H1 (cell line): Measurements from ENCODE around the gene STAT3. TPM values are rescaled to one million over a fixed set of nuclear protein-coding genes. Genes with fewer than 3 reads are reported as not detected.

Source experiments
- CTCF ChIA-PET: fragments of 300-600 bp; sonication (Branson Sonifier 250); formaldehyde crosslinking; loops from one replicate; lab custom pipeline; 2021; ENCODE audit not compliant: partially characterized antibody; lab: Charles Lee
- POLR2A ChIA-PET: fragments of 300-600 bp; sonication (Branson Sonifier 250); formaldehyde crosslinking; loops from one replicate; lab custom pipeline; 2021; ENCODE audit warnings: inconsistent platforms; ENCODE audit not compliant: partially characterized antibody; lab: Charles Lee
- DNase-seq, 2 experiments: peaks; one replicate each; pipeline versions ENCODE4 v3.0.0 to v3.0.0-alpha.2; 2010 to 2022; ENCODE audit warnings: low spot score in 2 of 2, low read depth in 1 of 2, mixed read lengths in 1 of 2
- FAIRE-seq: peaks from 2 replicates; lab custom pipeline; 2011; peaks lifted over from hg19 to GRCh38; lab: Jason Lieb, UNC
- H2AFZ ChIP-seq: 2 replicates; pipeline ENCODE4 v1.8.1; 2012; ENCODE audit warnings: low read length, inconsistent platforms
- H2AK5ac ChIP-seq: 2 replicates; pipeline ENCODE4 v1.6.1; 2013; ENCODE audit warnings: low read depth, low read length
- H2BK120ac ChIP-seq: replicated peaks from 2 replicates; pipeline ENCODE3; 2013; ENCODE audit warnings: low read depth, low read length, inconsistent platforms
- H2BK12ac ChIP-seq: 2 replicates; pipeline ENCODE4 v1.6.1; 2013; ENCODE audit warnings: low read depth, low read length
- H2BK15ac ChIP-seq: 2 replicates; pipeline ENCODE4 v1.6.1; 2013; ENCODE audit warnings: low read length
- H2BK20ac ChIP-seq: 2 replicates; pipeline ENCODE4 v1.6.1; 2013; ENCODE audit warnings: low read length
- H2BK5ac ChIP-seq: 2 replicates; pipeline ENCODE4 v1.6.1; 2013; ENCODE audit warnings: low read depth, low read length
- H3K14ac ChIP-seq: 2 replicates; pipeline ENCODE4 v1.6.1; 2013; ENCODE audit warnings: inconsistent platforms; ENCODE audit not compliant: insufficient read length
- H3K18ac ChIP-seq: 2 replicates; pipeline ENCODE4 v1.6.1; 2013; ENCODE audit warnings: low read length; ENCODE audit errors: extremely low read depth
- H3K23ac ChIP-seq: 2 replicates; pipeline ENCODE4 v1.6.1; 2013; ENCODE audit warnings: inconsistent platforms; ENCODE audit not compliant: insufficient read length
- H3K23me2 ChIP-seq: 2 replicates; pipeline ENCODE4 v1.6.1; 2013; ENCODE audit warnings: low read depth, low read length
- H3K27ac ChIP-seq: 2 replicates; pipeline ENCODE4 v1.6.1; 2011; ENCODE audit warnings: low read depth, low read length, inconsistent platforms
- H3K27me3 ChIP-seq, 4 experiments: replicated peaks in 1 of 4; 1 replicate in 1 of 4; 2 replicates in 3 of 4; pipeline versions ENCODE4 v1.6.1 to v1.8.1; 2011 to 2013; ENCODE audit warnings: low read length in 3 of 4, mild to moderate bottlenecking in 3 of 4, inconsistent platforms in 2 of 4, mixed read lengths in 2 of 4, moderate library complexity in 1 of 4; ENCODE audit not compliant: control insufficient read depth in 3 of 4, insufficient read depth in 3 of 4; ENCODE audit errors: extremely low read depth in 1 of 4
- H3K36me3 ChIP-seq, 4 experiments: 2 replicates each; pipeline versions ENCODE4 v1.6.1 to v1.8.1; 2011 to 2013; ENCODE audit warnings: mild to moderate bottlenecking in 4 of 4, low read length in 3 of 4, moderate library complexity in 2 of 4, control low read depth in 1 of 4, inconsistent platforms in 1 of 4; ENCODE audit not compliant: insufficient read depth in 4 of 4, control insufficient read depth in 2 of 4
- H3K4ac ChIP-seq: replicated peaks from 2 replicates; pipeline ENCODE3; 2013; ENCODE audit warnings: low read length, low read depth, mixed read lengths, inconsistent platforms; ENCODE audit not compliant: insufficient read length
- H3K4me1 ChIP-seq, 4 experiments: replicated peaks in 1 of 4; 1 replicate in 1 of 4; 2 replicates in 3 of 4; pipeline versions ENCODE4 v1.6.1 to v1.8.1; 2011 to 2013; ENCODE audit warnings: low read length in 3 of 4, inconsistent platforms in 2 of 4, mixed read lengths in 1 of 4; ENCODE audit not compliant: insufficient read depth in 4 of 4, control insufficient read depth in 3 of 4
- H3K4me2 ChIP-seq, 2 experiments: 2 replicates each; pipeline versions ENCODE4 v1.6.1 to v1.8.1; 2011 to 2013; ENCODE audit warnings: low read depth in 2 of 2, low read length in 2 of 2, control low read depth in 1 of 2, inconsistent platforms in 1 of 2, mild to moderate bottlenecking in 1 of 2; ENCODE audit not compliant: insufficient read depth in 1 of 2
- H3K4me3 ChIP-seq, 4 experiments: fragments of 200-600, 300-600 bp in 1 of 4; sonication (generic), shearing (Covaris generic), sonication (Bioruptor Twin) in 1 of 4; 2 replicates each; pipeline versions ENCODE4 v1.5.1 to v1.8.1; 2011 to 2016; ENCODE audit warnings: low read length in 4 of 4, low read depth in 3 of 4, control low read depth in 2 of 4, inconsistent platforms in 2 of 4, mild to moderate bottlenecking in 2 of 4, mixed read lengths in 1 of 4, moderate library complexity in 1 of 4; ENCODE audit not compliant: insufficient read depth in 2 of 4; ENCODE audit errors: extremely low read depth in 1 of 4
- H3K56ac ChIP-seq: replicated peaks from 2 replicates; pipeline ENCODE3; 2013; ENCODE audit warnings: low read depth, mild to moderate bottlenecking, mixed read lengths, low read length, inconsistent platforms; ENCODE audit not compliant: insufficient read length
- H3K79me1 ChIP-seq: 2 replicates; pipeline ENCODE4 v1.6.1; 2013; ENCODE audit warnings: low read depth, low read length, control low read depth
- H3K79me2 ChIP-seq, 2 experiments: 2 replicates each; pipeline versions ENCODE4 v1.6.1 to v1.8.1; 2012 to 2013; ENCODE audit warnings: low read length in 2 of 2, mild to moderate bottlenecking in 2 of 2, inconsistent platforms in 1 of 2; ENCODE audit not compliant: insufficient read depth in 2 of 2, control insufficient read depth in 1 of 2
- H3K9ac ChIP-seq, 4 experiments: replicated peaks in 1 of 4; 1 replicate in 1 of 4; 2 replicates in 3 of 4; pipeline versions ENCODE4 v1.6.1 to v1.8.1; 2011 to 2013; ENCODE audit warnings: low read depth in 3 of 4, low read length in 3 of 4, control low read depth in 2 of 4, mild to moderate bottlenecking in 2 of 4, moderate library complexity in 2 of 4, inconsistent platforms in 1 of 4; ENCODE audit errors: extremely low read depth in 1 of 4
- H3K9me3 ChIP-seq, 2 experiments: 2 replicates each; pipeline versions ENCODE4 v1.6.1 to v1.8.1; 2012 to 2013; ENCODE audit warnings: mild to moderate bottlenecking in 2 of 2, moderate library complexity in 2 of 2, control low read depth in 1 of 2, inconsistent platforms in 1 of 2, low read depth in 1 of 2, low read length in 1 of 2, mixed read lengths in 1 of 2; ENCODE audit not compliant: insufficient read depth in 2 of 2
- H4K20me1 ChIP-seq, 2 experiments: replicated peaks in 1 of 2; 2 replicates each; pipeline versions ENCODE3 to v1.8.1; 2011 to 2013; ENCODE audit warnings: inconsistent platforms in 2 of 2, low read length in 2 of 2, mild to moderate bottlenecking in 1 of 2; ENCODE audit not compliant: insufficient read depth in 2 of 2, control insufficient read depth in 1 of 2
- H4K5ac ChIP-seq: 2 replicates; pipeline ENCODE4 v1.6.1; 2013; ENCODE audit warnings: low read length, low read depth, mixed read lengths, inconsistent platforms; ENCODE audit not compliant: insufficient read length
- H4K8ac ChIP-seq: 2 replicates; pipeline ENCODE4 v1.8.0; 2013; ENCODE audit warnings: mild to moderate bottlenecking, moderate library complexity, low read length, inconsistent platforms; ENCODE audit not compliant: insufficient read depth; ENCODE audit errors: extremely low read depth
- H4K91ac ChIP-seq: replicated peaks from 2 replicates; pipeline ENCODE3; 2013; ENCODE audit warnings: low read length, mixed read lengths, inconsistent platforms; ENCODE audit not compliant: insufficient read length
- ASH2L ChIP-seq: fragments of 200-600, 300-600 bp; sonication (generic); IDR thresholded peaks from one replicate; pipeline ENCODE4 v1.7.1; 2017; ENCODE audit warnings: low read length
- CTBP2 ChIP-seq: IDR thresholded peaks from 2 replicates; pipeline ENCODE4 v1.7.0; 2011; ENCODE audit warnings: borderline replicate concordance, mild to moderate bottlenecking, moderate library complexity, mixed read lengths, low read length; ENCODE audit not compliant: insufficient read depth, insufficient read length
- PHF8 ChIP-seq: fragments of 200-600 bp; sonication (generic); conservative IDR thresholded peaks from 2 replicates; pipeline ENCODE4 v1.7.1; 2012; ENCODE audit warnings: low read depth, mild to moderate bottlenecking, inconsistent platforms, low read length, moderate library complexity
- RAD21 ChIP-seq, 2 experiments: IDR thresholded peaks in 1 of 2; conservative IDR thresholded peaks in 1 of 2; 2 replicates each; pipeline ENCODE4 v1.6.1; 2011; ENCODE audit warnings: low read depth in 2 of 2, low read length in 2 of 2, improper control_type of control experiment in 1 of 2, inconsistent platforms in 1 of 2, mild to moderate bottlenecking in 1 of 2, moderate library complexity in 1 of 2
- SAP30 ChIP-seq: fragments of 300-600 bp; sonication (generic); IDR thresholded peaks from 2 replicates; pipeline ENCODE4 v1.7.1; 2012; ENCODE audit warnings: low read length, moderate library complexity, mild to moderate bottlenecking, inconsistent platforms; ENCODE audit not compliant: insufficient read depth, insufficient replicate concordance
- SRF ChIP-seq: IDR thresholded peaks from 2 replicates; pipeline ENCODE4 v1.6.1; 2011; ENCODE audit warnings: mild to moderate bottlenecking, low read depth, low read length, moderate library complexity
- SUZ12 ChIP-seq: fragments of 200-600 bp; sonication (generic); IDR thresholded peaks from 2 replicates; pipeline ENCODE4 v1.6.1; 2012; ENCODE audit warnings: mild to moderate bottlenecking, inconsistent platforms, low read length, moderate library complexity, mixed read lengths
- TBP ChIP-seq: IDR thresholded peaks from 2 replicates; pipeline ENCODE4 v1.6.1; 2011; ENCODE audit warnings: low read depth, low read length, improper control_type of control experiment
- WGBS, 2 experiments: shearing (Covaris generic) in 1 of 2; methylation state at CpG; one replicate each; pipeline versions ENCODE4 v1.1.6 to v1.1.7; 2013 to 2015; ENCODE audit warnings: low lambda C conversion rate in 2 of 2, mixed read lengths in 2 of 2, inconsistent platforms in 1 of 2, low coverage in 1 of 2, missing lambda C conversion rate in 1 of 2; ENCODE audit not compliant: insufficient replicate concordance in 2 of 2, insufficient coverage in 1 of 2, insufficient read length in 1 of 2; ENCODE audit errors: extremely low coverage in 1 of 2, missing lambda C conversion rate in 1 of 2; 5-methylcytosine and 5-hydroxymethylcytosine counted together
- polyA plus RNA-seq, 7 experiments: library from polyadenylated mRNA; depleted of rRNA in 3 of 7; stranded (reverse) in 5 of 7; unstranded in 2 of 7; fragments of >200 nt in 5 of 7; fragments of 200-250 nt in 2 of 7; gene quantifications; 1 replicate in 5 of 7; 2 replicates in 1 of 7; 4 replicates in 1 of 7; pipeline versions ENCODE4 v1.2.1 to v1.2.3, GENCODE V29; 2011 to 2013; ENCODE audit warnings: missing spikeins in 2 of 7, mixed read lengths in 2 of 7
- total RNA-seq: library from RNA; stranded (reverse); fragmentation: NEBNext Ultra II Directional; extraction: Animal tissue kit (Norgen Biotek cat#: 25700); gene quantifications from 2 replicates; pipeline ENCODE4 v1.2.1, GENCODE V29; 2021
- TF ChIP-seq, protein P1 (sequence below): IDR thresholded peaks from 2 replicates; pipeline ENCODE4 v1.6.1; 2012; ENCODE audit warnings: low read length, inconsistent platforms

The STAT3 gene
- total and polyA plus RNA-seq, 2 of the 8 experiments (the other 6 are each of a cell fraction or from before 2014, with no cell fraction given) = 38.4 to 94.1 TPM

DNA sequence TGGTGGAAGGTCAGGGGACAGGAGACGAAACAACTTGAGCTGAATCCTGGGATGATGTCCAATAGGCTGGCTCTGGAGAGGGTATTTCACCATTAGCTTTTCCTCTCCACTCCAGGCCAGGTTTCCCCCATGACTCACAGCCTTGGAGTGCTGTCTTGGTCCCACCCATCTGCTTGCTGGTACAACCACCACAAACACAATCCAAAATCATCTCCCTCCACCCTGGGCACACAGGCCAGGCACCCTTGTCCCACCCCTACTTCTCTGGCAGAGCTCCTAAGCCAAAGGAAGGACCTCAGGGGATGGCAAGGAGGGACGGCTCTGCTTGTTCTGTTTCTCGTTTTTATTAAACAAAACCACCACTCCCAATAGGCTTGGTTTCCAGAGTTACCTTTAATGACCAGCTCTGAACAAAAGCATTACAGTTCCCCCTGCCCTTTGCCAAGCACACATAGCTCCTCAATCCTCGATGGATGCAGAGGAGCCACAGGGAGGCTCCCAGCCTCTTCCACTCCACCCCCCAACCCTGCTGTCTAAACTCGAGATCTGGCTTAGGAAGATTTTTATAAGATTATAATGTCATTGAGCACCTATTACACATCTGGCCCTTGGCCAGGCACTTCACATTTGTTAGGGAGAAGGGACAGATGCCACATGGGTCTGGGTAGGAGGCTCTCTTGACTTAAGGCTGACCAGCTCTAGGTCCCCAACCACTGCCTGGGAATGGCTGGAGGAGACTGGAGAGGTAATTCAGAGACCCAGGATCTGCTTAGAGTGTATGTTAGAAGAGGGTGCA, 21.5 kb upstream of the STAT3 start:
- 0 out of 2 replicates have a peak, but pooled peaks cover 2% of the 10 kb centered on the region for H3K79me1 ChIP-seq
- H3K9ac ChIP-seq = no peak overlapping the region
- H3K14ac ChIP-seq = no peak overlapping the region
- no peaks in the 10 kb centered on the region for H3K23me2 ChIP-seq
- FAIRE-seq (no peak), DNase-seq (no peak)
- H3K18ac ChIP-seq = no peak overlapping the region
- H2BK12ac ChIP-seq = no peak overlapping the region
- no peak overlapping the region for H3K56ac ChIP-seq
- H2AFZ ChIP-seq = no peak overlapping the region
- no peak overlapping the region for H3K27ac ChIP-seq
- H3K4ac ChIP-seq = no peak overlapping the region
- no peak overlapping the region for H4K8ac ChIP-seq
- no peak overlapping the region for H2BK15ac ChIP-seq
- no peak overlapping the region for H2BK5ac ChIP-seq
- CTCF ChIA-PET = interaction anchor here (0.6 to 23.6 kb wide), 7 partner anchors 10 to 118 kb away, joined by 3 to 542 read pairs (median 4); no protein-coding TSS in a partner anchor
- peaks cover 0 to 5% (median 1%) of the 10 kb centered on the region in 4 experiments; a peak in 3 of 8 replicates for H3K36me3 ChIP-seq
- peaks cover 8 to 15% (median 10%) of the 10 kb centered on the region in 4 experiments for H3K4me1 ChIP-seq
- H4K91ac ChIP-seq = no peak overlapping the region
- H4K20me1 ChIP-seq = peaks cover 2 to 3% of the 10 kb centered on the region in 2 experiments
- H3K9me3 ChIP-seq = no peaks in the 10 kb centered on the region
- H2AK5ac ChIP-seq = no peak overlapping the region
- no peak overlapping the region for H3K4me2 ChIP-seq
- H4K5ac ChIP-seq = no peak overlapping the region
- no peaks in the 10 kb centered on the region for H3K27me3 ChIP-seq
- no peak overlapping the region for H3K4me3 ChIP-seq
- H2BK120ac ChIP-seq = no peak overlapping the region
- POLR2A ChIA-PET = interaction anchor here (0.6 to 3.8 kb wide), 5 partner anchors 11 to 98 kb away, joined by 3 to 12 read pairs (median 5); partner anchors contain the start of gene CAVIN1
- H3K79me2 ChIP-seq = no peaks in the 10 kb centered on the region; a peak in 1 of 4 replicates
- 54% methylated on average over 5 of the region's 5 CpGs; no CpG with 5 or more reads in 1 of the 2 experiments for WGBS, 2 experiments
- H2BK20ac ChIP-seq = no peak overlapping the region
- no peak overlapping the region for H3K23ac ChIP-seq
- TF ChIP-seq SRF = no peak
- TF ChIP-seq SAP30 = no peak
- TF ChIP-seq ASH2L = no peak
- no peak for TF ChIP-seq CTBP2
- no peak for TF ChIP-seq SUZ12
- TF ChIP-seq PHF8 = no peak
- TF ChIP-seq, protein P1, sequence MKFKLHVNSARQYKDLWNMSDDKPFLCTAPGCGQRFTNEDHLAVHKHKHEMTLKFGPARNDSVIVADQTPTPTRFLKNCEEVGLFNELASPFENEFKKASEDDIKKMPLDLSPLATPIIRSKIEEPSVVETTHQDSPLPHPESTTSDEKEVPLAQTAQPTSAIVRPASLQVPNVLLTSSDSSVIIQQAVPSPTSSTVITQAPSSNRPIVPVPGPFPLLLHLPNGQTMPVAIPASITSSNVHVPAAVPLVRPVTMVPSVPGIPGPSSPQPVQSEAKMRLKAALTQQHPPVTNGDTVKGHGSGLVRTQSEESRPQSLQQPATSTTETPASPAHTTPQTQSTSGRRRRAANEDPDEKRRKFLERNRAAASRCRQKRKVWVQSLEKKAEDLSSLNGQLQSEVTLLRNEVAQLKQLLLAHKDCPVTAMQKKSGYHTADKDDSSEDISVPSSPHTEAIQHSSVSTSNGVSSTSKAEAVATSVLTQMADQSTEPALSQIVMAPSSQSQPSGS = no peak
- no peak for TF ChIP-seq TBP
- TF ChIP-seq RAD21 (IDR thresholded peaks at IDR 0.05 in 1 of 2, conservative IDR thresholded peaks at IDR 0.05 in 1 of 2; ENCODE audit: low read depth in 2 of 2, low read length in 2 of 2) = no peak
